22Rv1 (cell line): Measurements from ENCODE around the gene GMDS.

Source experiments
- ZFX ChIP-seq: fragments of 450-650 bp; IDR thresholded peaks from 2 replicates; pipeline ENCODE4 v1.6.1; 2017; ENCODE audit warnings: antibody characterized with exemption, borderline replicate concordance
- TF ChIP-seq, protein P1 (sequence below): fragments of 450-650 bp; IDR thresholded peaks from 2 replicates; pipeline ENCODE4 v1.5.1; 2017; ENCODE audit warnings: mild to moderate bottlenecking

DNA sequence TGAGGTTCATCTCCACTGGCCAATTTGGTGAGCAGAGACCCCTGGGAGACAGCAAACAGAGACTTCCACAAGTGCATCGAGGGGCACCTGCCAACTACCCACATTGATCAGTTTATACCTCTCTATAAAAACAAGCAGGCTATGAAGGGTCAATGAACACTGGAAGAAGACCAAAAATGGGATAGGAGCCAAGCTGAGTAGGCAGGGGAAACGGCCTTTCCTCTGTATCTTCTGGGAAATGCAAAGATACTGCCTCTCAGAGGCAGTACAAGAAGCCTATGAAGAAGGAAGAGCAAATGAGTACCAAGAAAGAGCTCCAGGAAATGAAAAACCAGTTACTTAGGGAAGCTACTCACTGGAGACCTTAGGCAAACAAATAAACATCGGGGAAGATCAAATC is 247.7 kb downstream of the GMDS start:
- TF ChIP-seq, protein P1, sequence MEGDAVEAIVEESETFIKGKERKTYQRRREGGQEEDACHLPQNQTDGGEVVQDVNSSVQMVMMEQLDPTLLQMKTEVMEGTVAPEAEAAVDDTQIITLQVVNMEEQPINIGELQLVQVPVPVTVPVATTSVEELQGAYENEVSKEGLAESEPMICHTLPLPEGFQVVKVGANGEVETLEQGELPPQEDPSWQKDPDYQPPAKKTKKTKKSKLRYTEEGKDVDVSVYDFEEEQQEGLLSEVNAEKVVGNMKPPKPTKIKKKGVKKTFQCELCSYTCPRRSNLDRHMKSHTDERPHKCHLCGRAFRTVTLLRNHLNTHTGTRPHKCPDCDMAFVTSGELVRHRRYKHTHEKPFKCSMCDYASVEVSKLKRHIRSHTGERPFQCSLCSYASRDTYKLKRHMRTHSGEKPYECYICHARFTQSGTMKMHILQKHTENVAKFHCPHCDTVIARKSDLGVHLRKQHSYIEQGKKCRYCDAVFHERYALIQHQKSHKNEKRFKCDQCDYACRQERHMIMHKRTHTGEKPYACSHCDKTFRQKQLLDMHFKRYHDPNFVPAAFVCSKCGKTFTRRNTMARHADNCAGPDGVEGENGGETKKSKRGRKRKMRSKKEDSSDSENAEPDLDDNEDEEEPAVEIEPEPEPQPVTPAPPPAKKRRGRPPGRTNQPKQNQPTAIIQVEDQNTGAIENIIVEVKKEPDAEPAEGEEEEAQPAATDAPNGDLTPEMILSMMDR: no peak
- TF ChIP-seq ZFX: no peak
